ENCODE results near the gene KCNJ1. TPM values are rescaled to one million over a fixed set of nuclear protein-coding genes. Genes with fewer than 3 reads are reported as not detected.

Gene KCNJ1
- total and polyA plus RNA-seq, 12 donors = 0.01 to 0.29 (median 0.13) TPM; not detected in 7

DNA sequence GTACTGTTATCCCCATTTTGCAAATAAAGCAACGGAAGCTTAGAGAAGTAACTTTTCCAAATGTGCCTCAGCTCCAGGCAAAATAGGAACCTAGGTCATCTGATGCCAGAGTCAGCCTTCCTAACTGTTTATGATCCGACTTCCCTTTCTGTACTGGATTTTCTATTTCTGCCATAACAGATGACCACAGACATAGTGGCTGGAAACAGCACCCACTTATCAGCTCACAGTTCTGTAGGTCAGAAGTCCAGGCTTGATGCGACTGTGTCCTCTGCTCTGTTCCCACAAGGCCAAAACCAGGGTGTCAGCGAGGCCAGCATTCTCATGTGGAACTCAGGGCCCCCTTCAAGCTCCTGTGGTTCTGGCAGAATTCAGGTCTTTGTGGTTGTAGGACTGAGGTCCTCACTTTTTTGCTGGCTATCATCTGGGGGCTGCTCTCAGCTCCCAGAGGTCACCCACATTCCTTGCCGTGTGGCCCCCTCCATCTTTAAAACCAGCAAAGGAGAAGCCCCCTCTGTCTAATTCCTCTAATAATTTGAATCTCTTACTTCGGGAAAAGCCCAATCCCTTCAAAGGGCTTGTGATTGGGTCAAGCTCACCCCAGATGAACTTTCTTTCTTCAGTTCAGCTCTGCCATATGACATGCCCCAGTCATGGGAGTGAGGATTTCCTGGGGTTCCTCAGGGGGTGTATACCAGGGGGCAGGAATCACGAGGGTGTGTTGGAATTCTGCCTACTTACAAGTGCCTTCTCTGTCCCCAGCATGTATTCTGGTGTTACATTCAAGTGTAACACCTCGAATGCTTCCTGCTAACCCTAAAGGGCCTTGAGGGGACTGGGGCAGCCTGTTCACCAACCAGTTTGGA, 39.3 kb upstream of the KCNJ1 start:
- Histone ChIP-seq H3K4me3 (peak overlapping the region in 7 of 10 donors; percentile 60 to 79 (median 61)), H3K4me1 (peaks cover 7 to 70% (median 43%) of the 10 kb centered on the region in 9 donors), H3K36me3 (no peaks in the 10 kb centered on the region), H3K27ac (peak overlapping the region in 3 of 10 donors; percentile 8 to 86 (median 80)), H3K9me3 (no peaks in the 10 kb centered on the region), H3K27me3 (peaks cover 0 to 5% (median 0%) of the 10 kb centered on the region in 7 donors)
- DNase-seq = no peak
- 70 to 76% methylated on average over 8 of the region's 8 CpGs for WGBS, 2 donors
- intact Hi-C loops (cut with DNase I) = no loop called here
- TF ChIP-seq, protein P1, sequence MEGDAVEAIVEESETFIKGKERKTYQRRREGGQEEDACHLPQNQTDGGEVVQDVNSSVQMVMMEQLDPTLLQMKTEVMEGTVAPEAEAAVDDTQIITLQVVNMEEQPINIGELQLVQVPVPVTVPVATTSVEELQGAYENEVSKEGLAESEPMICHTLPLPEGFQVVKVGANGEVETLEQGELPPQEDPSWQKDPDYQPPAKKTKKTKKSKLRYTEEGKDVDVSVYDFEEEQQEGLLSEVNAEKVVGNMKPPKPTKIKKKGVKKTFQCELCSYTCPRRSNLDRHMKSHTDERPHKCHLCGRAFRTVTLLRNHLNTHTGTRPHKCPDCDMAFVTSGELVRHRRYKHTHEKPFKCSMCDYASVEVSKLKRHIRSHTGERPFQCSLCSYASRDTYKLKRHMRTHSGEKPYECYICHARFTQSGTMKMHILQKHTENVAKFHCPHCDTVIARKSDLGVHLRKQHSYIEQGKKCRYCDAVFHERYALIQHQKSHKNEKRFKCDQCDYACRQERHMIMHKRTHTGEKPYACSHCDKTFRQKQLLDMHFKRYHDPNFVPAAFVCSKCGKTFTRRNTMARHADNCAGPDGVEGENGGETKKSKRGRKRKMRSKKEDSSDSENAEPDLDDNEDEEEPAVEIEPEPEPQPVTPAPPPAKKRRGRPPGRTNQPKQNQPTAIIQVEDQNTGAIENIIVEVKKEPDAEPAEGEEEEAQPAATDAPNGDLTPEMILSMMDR (IDR thresholded peaks at IDR 0.05) = peak in 1 of 9 donors; percentile 1
- peak in 6 of 8 donors; percentile 12 to 28 (median 14) for ATAC-seq

DNA sequence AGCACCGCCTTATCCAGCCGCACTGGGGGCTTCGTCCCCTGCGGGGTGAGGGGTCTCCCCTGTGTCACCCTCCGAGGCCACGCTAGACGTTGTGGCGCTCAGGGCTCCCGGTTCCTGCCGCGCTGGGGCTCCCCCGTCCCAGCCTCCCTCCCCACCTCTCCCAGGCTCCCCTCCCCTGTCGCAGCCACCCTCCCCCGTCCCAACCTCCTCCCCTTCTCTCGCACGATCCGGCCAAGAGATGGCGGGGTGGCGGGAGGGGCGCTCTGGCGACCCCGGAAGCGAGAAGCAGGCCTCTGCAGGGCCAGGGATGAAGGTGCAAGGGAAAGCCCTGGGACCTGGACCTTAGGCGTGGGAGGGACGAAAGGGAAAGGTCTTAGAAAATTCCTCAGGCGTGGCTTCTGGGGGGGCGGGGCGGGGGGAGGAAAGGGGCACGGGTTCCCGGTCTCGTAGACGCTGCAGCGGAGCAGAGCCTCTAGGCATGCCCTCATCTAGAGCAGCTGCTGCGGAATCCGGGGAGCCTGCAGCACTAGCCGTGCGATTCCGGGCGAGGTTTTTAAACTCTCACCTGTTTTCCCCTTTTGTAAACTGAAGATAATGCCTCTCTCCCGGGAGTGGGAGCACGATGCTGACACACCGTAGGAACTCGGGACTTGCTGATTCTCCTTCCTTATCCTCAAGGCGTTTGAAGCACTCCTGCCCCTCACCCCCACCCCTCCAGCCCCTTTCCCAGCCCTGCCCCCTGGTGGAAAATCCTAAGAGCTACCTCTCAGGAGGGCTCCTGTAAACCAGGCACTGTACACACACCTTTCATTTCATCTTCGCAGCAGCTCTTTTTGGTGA, 38.5 kb upstream of the KCNJ1 start:
- peak; percentile 39 to 75 (median 62) for ATAC-seq
- Histone ChIP-seq H3K9me3 (no peaks in the 10 kb centered on the region), H3K36me3 (no peaks in the 10 kb centered on the region), H3K4me1 (peaks cover 7 to 70% (median 43%) of the 10 kb centered on the region in 9 donors), H3K27ac (peak overlapping the region in 9 of 10 donors; percentile 58 to 86 (median 69)), H3K4me3 (peak overlapping the region; percentile 46 to 79 (median 61)), H3K27me3 (peaks cover 0 to 5% (median 0%) of the 10 kb centered on the region in 7 donors)
- WGBS, 2 donors = 2 to 3% methylated on average over 43 to 45 of the region's 45 CpGs
- no peak for DNase-seq
- TF ChIP-seq, protein P1 (IDR thresholded peaks at IDR 0.05) = peak; percentile 15 to 58 (median 48)
- intact Hi-C loops (cut with DNase I) = no loop called here

DNA sequence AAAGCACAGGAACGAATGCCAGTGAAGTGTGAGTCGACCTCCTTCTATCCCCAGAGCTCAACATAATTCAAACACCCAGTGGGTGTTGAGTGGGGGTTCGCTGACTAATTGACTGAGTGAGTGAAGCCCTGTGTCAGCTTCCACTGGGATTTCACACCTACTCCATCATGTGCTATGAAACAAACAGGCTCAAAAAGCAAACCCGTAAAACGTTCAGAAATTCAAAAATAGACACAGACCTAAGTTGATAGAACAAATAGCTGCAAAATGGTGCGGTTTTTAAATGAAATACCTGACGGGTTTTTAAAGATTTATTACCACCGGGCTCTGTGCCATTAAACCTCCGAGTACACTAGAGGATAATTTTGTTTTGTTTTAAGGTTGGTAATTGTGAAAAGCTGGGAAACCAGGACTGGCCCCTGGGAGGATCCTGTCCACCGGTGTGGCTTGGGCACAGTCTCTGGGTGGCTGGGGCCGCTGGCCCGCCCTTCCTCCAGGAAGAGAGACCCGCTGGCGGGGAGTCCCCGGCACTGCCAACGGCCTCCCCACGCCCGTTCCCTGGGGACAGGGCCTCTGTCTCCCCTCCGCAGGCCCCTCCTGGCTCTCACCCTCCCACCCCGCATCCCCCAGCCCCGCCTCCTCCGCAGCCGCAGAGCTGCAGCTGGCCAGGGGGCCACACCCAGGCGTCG, 37.7 kb upstream of the KCNJ1 start:
- peak overlapping the region in 9 of 10 donors; percentile 58 to 86 (median 69) for H3K27ac ChIP-seq
- no peaks in the 10 kb centered on the region for H3K9me3 ChIP-seq
- 11 to 12% methylated on average over 23 to 25 of the region's 25 CpGs for whole genome bisulfite sequencing, 2 donors
- ATAC-seq (peak; percentile 44 to 76 (median 56)), DNase-seq (peak in 1 of 2 donors; percentile 54)
- H3K4me1 ChIP-seq = peaks cover 7 to 67% (median 43%) of the 10 kb centered on the region in 9 donors
- peak overlapping the region; percentile 46 to 79 (median 61) for H3K4me3 ChIP-seq
- no peaks in the 10 kb centered on the region for H3K36me3 ChIP-seq
- TF ChIP-seq, protein P1 (IDR thresholded peaks at IDR 0.05) = no peak
- intact Hi-C loops (cut with DNase I) = loop anchor here in 1 of 10 donors (1.0 kb wide), 1 partner anchor 36 kb away; no protein-coding TSS in a partner anchor
- peaks cover 0 to 5% (median 0%) of the 10 kb centered on the region in 7 donors for H3K27me3 ChIP-seq

All from heart right ventricle (tissue), 16 donors.